HL-60 (cell line): Measurements from ENCODE around the gene ATP9B.

Source experiments
- DNase-seq, 2 experiments: peaks; one replicate each; pipeline ENCODE4 v3.0.0-alpha.2; 2010 to 2020; ENCODE audit warnings: low read depth in 1 of 2, low spot score in 1 of 2
- H3K27ac ChIP-seq: fragments of 250-450 bp; sonication (Bioruptor Pico); replicated peaks from 2 replicates; pipeline ENCODE4 v1.5.1; 2020; ENCODE audit warnings: mild to moderate bottlenecking, moderate library complexity
- H3K27me3 ChIP-seq: fragments of 250-450 bp; sonication (Bioruptor Pico); 2 replicates; pipeline ENCODE4 v1.5.1; 2021; ENCODE audit warnings: mild to moderate bottlenecking, moderate library complexity; ENCODE audit not compliant: insufficient read depth, poor library complexity, severe bottlenecking
- H3K4me3 ChIP-seq: replicated peaks from 2 replicates; pipeline ENCODE4 v1.5.1; 2011; ENCODE audit warnings: mild to moderate bottlenecking, control low read depth, low read length; ENCODE audit not compliant: insufficient read depth
- GABPA ChIP-seq: IDR thresholded peaks from 2 replicates; pipeline ENCODE4 v1.6.1; 2012; ENCODE audit warnings: low read depth
- POLR2AphosphoS5 ChIP-seq: IDR thresholded peaks from 2 replicates; pipeline ENCODE4 v1.6.1; 2012; ENCODE audit warnings: low read depth
- REST ChIP-seq: IDR thresholded peaks from 2 replicates; pipeline ENCODE4 v1.6.1; 2012; ENCODE audit warnings: low read depth; ENCODE audit not compliant: insufficient replicate concordance
- SPI1 ChIP-seq: IDR thresholded peaks from 2 replicates; pipeline ENCODE4 v1.6.1; 2012; ENCODE audit warnings: low read depth, mild to moderate bottlenecking, borderline replicate concordance
- TF ChIP-seq, protein P1 (sequence below): IDR thresholded peaks from one replicate; pipeline ENCODE4 v1.5.1; 2011; ENCODE audit warnings: low read length, control low read depth, inconsistent platforms; ENCODE audit not compliant: insufficient read depth

The ATP9B gene

GRCh38 chr18:79210002-79210910 is 141.1 kb downstream of the ATP9B start:
- H3K27ac ChIP-seq: no peak overlapping the region
- TF ChIP-seq GABPA (no peak), REST (no peak), POLR2AphosphoS5 (no peak), SPI1 (no peak)
- TF ChIP-seq, protein P1, sequence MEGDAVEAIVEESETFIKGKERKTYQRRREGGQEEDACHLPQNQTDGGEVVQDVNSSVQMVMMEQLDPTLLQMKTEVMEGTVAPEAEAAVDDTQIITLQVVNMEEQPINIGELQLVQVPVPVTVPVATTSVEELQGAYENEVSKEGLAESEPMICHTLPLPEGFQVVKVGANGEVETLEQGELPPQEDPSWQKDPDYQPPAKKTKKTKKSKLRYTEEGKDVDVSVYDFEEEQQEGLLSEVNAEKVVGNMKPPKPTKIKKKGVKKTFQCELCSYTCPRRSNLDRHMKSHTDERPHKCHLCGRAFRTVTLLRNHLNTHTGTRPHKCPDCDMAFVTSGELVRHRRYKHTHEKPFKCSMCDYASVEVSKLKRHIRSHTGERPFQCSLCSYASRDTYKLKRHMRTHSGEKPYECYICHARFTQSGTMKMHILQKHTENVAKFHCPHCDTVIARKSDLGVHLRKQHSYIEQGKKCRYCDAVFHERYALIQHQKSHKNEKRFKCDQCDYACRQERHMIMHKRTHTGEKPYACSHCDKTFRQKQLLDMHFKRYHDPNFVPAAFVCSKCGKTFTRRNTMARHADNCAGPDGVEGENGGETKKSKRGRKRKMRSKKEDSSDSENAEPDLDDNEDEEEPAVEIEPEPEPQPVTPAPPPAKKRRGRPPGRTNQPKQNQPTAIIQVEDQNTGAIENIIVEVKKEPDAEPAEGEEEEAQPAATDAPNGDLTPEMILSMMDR: no peak
- H3K4me3 ChIP-seq: no peak overlapping the region
- H3K27me3 ChIP-seq: no peaks in the 10 kb centered on the region
- no peak for DNase-seq

DNA sequence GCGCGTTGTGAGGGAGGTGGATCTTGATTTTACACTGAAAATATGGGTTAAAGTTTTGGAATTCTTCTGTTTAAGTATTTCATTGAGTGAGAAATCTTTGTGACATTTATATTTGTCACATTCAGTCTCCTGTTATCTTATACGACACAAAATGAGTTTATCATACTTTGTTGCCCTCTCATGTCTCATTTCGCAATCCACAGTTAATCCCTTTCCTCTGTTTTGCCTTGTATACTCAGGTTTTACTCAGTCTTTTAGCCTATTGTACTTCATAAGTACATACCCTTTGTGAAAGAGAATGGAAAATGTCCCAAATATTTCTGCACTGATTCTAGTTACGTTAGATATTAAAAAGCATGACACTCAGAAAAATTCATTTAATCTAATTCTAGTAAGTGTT is 142.7 kb downstream of the ATP9B start:
- no peaks in the 10 kb centered on the region for H3K27me3 ChIP-seq
- TF ChIP-seq, protein P1: no peak
- TF ChIP-seq GABPA (no peak), REST (no peak), SPI1 (no peak), POLR2AphosphoS5 (no peak)
- no peak for DNase-seq
- no peak overlapping the region for H3K27ac ChIP-seq
- H3K4me3 ChIP-seq: no peak overlapping the region

- DNase-seq: no peak
- Histone ChIP-seq H3K27me3 (no peaks in the 10 kb centered on the region), H3K27ac (no peak overlapping the region), H3K4me3 (no peak overlapping the region)
- no peak for TF ChIP-seq SPI1
- TF ChIP-seq GABPA: no peak
- TF ChIP-seq, protein P1: no peak
- no peak for TF ChIP-seq REST
- no peak for TF ChIP-seq POLR2AphosphoS5
Measured at GRCh38 chr18:79214056-79214455, 144.9 kb downstream of the ATP9B start.
